GM21576 (cell line): Measurements from ENCODE around the gene FLG2.

Experiments used
- ATAC-seq: cut with Tn5 transposase; IDR thresholded peaks from one replicate; pipeline ENCODE4 v1.9.1; 2021; ENCODE audit warnings: mild to moderate bottlenecking, moderate library complexity; ENCODE audit not compliant: unreplicated experiment

The FLG2 gene

GRCh38 chr1:152359906-152360305 lies at the start of gene FLG2:
FLG2 (minus strand) TSS chr1:152360006; CDS start chr1:152358884, 1,122 bp downstream.
- ATAC-seq, result no peak

- no peak for ATAC-seq
Observed at GRCh38 chr1:152408664-152409063, 48.9 kb upstream of the FLG2 start.

- ATAC-seq, result no peak
Observed at GRCh38 chr1:152398812-152399698, 39.2 kb upstream of the FLG2 start.

- no peak for ATAC-seq
Observed at GRCh38 chr1:152397474-152397873, 37.7 kb upstream of the FLG2 start.

- no peak for ATAC-seq
Observed at GRCh38 chr1:152394151-152394550, 34.3 kb upstream of the FLG2 start.

- no peak for ATAC-seq
Observed at GRCh38 chr1:152392909-152393308, 33.1 kb upstream of the FLG2 start.

- ATAC-seq, result no peak
Observed at GRCh38 chr1:152388889-152389288, 29.1 kb upstream of the FLG2 start.

- no peak for ATAC-seq
Observed at GRCh38 chr1:152386940-152387339, 27.1 kb upstream of the FLG2 start.

- ATAC-seq, result no peak
Observed at GRCh38 chr1:152380932-152381331, 21.1 kb upstream of the FLG2 start.

GRCh38 chr1:152374451-152374850 lies 14.6 kb upstream of the FLG2 start:
- ATAC-seq, result no peak

- no peak for ATAC-seq
Observed at GRCh38 chr1:152372672-152373071, 12.9 kb upstream of the FLG2 start.

GRCh38 chr1:152367436-152367835 lies 7.6 kb upstream of the FLG2 start:
- no peak for ATAC-seq

GRCh38 chr1:152356736-152357135 lies 3.1 kb downstream of the FLG2 start:
- ATAC-seq, result no peak

- no peak for ATAC-seq
Observed at GRCh38 chr1:152349611-152350010, 10.2 kb downstream of the FLG2 start.

GRCh38 chr1:152348447-152348846 lies 11.4 kb downstream of the FLG2 start:
- no peak for ATAC-seq

GRCh38 chr1:152347116-152347728 lies 12.6 kb downstream of the FLG2 start:
- no peak for ATAC-seq

GRCh38 chr1:152344438-152344837 lies 15.4 kb downstream of the FLG2 start:
- no peak for ATAC-seq

GRCh38 chr1:152343006-152343405 lies 16.8 kb downstream of the FLG2 start:
- no peak for ATAC-seq

- ATAC-seq, result no peak
Observed at GRCh38 chr1:152335399-152335798, 24.4 kb downstream of the FLG2 start.

GRCh38 chr1:152328801-152329391 lies 30.9 kb downstream of the FLG2 start:
- no peak for ATAC-seq

- ATAC-seq, result no peak
Observed at GRCh38 chr1:152325111-152325510, 34.7 kb downstream of the FLG2 start, which contains the start of gene FLG. FLG (minus strand) TSS chr1:152325239; CDS start chr1:152315456, 9,783 bp downstream.

GRCh38 chr1:152313970-152314369 lies 45.8 kb downstream of the FLG2 start:
- ATAC-seq, result no peak
